ENCODE results near the gene USP36.
"Not testable (repeated sequence)": the region's sequence is repeated elsewhere in the genome, so short reads cannot be mapped to it uniquely, and the experiment has no call there.

Gene USP36

GRCh38 chr17:78753316-78754250 is 87.0 kb downstream of the USP36 start:
- no peak overlapping the region for H3K4me3 ChIP-seq (ENCODE audit: low read depth in 1 of 2, low read length in 2 of 2)
- no peak overlapping the region for H3K27ac ChIP-seq (ENCODE audit: low read length)
- H3K4me1 ChIP-seq (ENCODE audit: control insufficient read depth in 1 of 2, insufficient read depth in 2 of 2, low read length in 2 of 2): peaks cover 5 to 15% of the 10 kb centered on the region in 2 donors
- no peaks in the 10 kb centered on the region for H3K9me3 ChIP-seq (ENCODE audit: control insufficient read depth in 1 of 2, low read length in 2 of 2)
- H3K27me3 ChIP-seq (ENCODE audit: low read depth, low read length): no peaks in the 10 kb centered on the region
- no peaks in the 10 kb centered on the region for H3K36me3 ChIP-seq (ENCODE audit: control insufficient read depth in 1 of 2, insufficient read depth in 2 of 2, low read length in 2 of 2)

GRCh38 chr17:78751447-78752161 is 89.0 kb downstream of the USP36 start:
- no peak overlapping the region for H3K4me3 ChIP-seq (ENCODE audit: low read depth in 1 of 2, low read length in 2 of 2)
- no peaks in the 10 kb centered on the region for H3K27me3 ChIP-seq (ENCODE audit: low read depth, low read length)
- H3K36me3 ChIP-seq (ENCODE audit: control insufficient read depth in 1 of 2, insufficient read depth in 2 of 2, low read length in 2 of 2): no peaks in the 10 kb centered on the region
- no peaks in the 10 kb centered on the region for H3K9me3 ChIP-seq (ENCODE audit: control insufficient read depth in 1 of 2, low read length in 2 of 2)
- no peak overlapping the region for H3K27ac ChIP-seq (ENCODE audit: low read length)
- H3K4me1 ChIP-seq (ENCODE audit: control insufficient read depth in 1 of 2, insufficient read depth in 2 of 2, low read length in 2 of 2): peaks cover 19 to 24% of the 10 kb centered on the region in 2 donors

GRCh38 chr17:78751000-78751399 is 89.6 kb downstream of the USP36 start:
- not testable (repeated sequence) for H3K27ac ChIP-seq (ENCODE audit: low read length); H3K36me3 ChIP-seq (ENCODE audit: control insufficient read depth in 1 of 2, insufficient read depth in 2 of 2, low read length in 2 of 2); H3K27me3 ChIP-seq (ENCODE audit: low read depth, low read length); H3K9me3 ChIP-seq (ENCODE audit: control insufficient read depth in 1 of 2, low read length in 2 of 2); H3K4me3 ChIP-seq (ENCODE audit: low read depth in 1 of 2, low read length in 2 of 2)
- peaks cover 25 to 30% of the 10 kb centered on the region in 2 donors for H3K4me1 ChIP-seq (ENCODE audit: control insufficient read depth in 1 of 2, insufficient read depth in 2 of 2, low read length in 2 of 2)

GRCh38 chr17:78748730-78749317 is 91.8 kb downstream of the USP36 start:
- Histone ChIP-seq H3K27ac (ENCODE audit: low read length) (peak overlapping the region; percentile 58), H3K4me3 (ENCODE audit: low read depth in 1 of 2, low read length in 2 of 2) (no peak overlapping the region), H3K36me3 (ENCODE audit: control insufficient read depth in 1 of 2, insufficient read depth in 2 of 2, low read length in 2 of 2) (no peaks in the 10 kb centered on the region), H3K27me3 (ENCODE audit: low read depth, low read length) (no peaks in the 10 kb centered on the region), H3K4me1 (ENCODE audit: control insufficient read depth in 1 of 2, insufficient read depth in 2 of 2, low read length in 2 of 2) (peaks cover 32 to 40% of the 10 kb centered on the region in 2 donors), H3K9me3 (ENCODE audit: control insufficient read depth in 1 of 2, low read length in 2 of 2) (no peaks in the 10 kb centered on the region)

- Histone ChIP-seq H3K27ac (ENCODE audit: low read length) (peak overlapping the region; percentile 58), H3K36me3 (ENCODE audit: control insufficient read depth in 1 of 2, insufficient read depth in 2 of 2, low read length in 2 of 2) (no peaks in the 10 kb centered on the region), H3K4me1 (ENCODE audit: control insufficient read depth in 1 of 2, insufficient read depth in 2 of 2, low read length in 2 of 2) (peaks cover 32 to 40% of the 10 kb centered on the region in 2 donors), H3K9me3 (ENCODE audit: control insufficient read depth in 1 of 2, low read length in 2 of 2) (no peaks in the 10 kb centered on the region), H3K27me3 (ENCODE audit: low read depth, low read length) (no peaks in the 10 kb centered on the region), H3K4me3 (ENCODE audit: low read depth in 1 of 2, low read length in 2 of 2) (peak overlapping the region in 1 of 2 donors; percentile 3)
These were observed 92.4 kb downstream of the USP36 start for GRCh38 chr17:78748048-78748729.

- Histone ChIP-seq H3K27ac (ENCODE audit: low read length) (peak overlapping the region; percentile 58), H3K4me1 (ENCODE audit: control insufficient read depth in 1 of 2, insufficient read depth in 2 of 2, low read length in 2 of 2) (peaks cover 32 to 40% of the 10 kb centered on the region in 2 donors)
These were observed 93.1 kb downstream of the USP36 start for GRCh38 chr17:78747488-78747887.

GRCh38 chr17:78746949-78747269 is 93.7 kb downstream of the USP36 start:
- Histone ChIP-seq H3K4me3 (ENCODE audit: low read depth in 1 of 2, low read length in 2 of 2) (no peak overlapping the region), H3K9me3 (ENCODE audit: control insufficient read depth in 1 of 2, low read length in 2 of 2) (no peaks in the 10 kb centered on the region), H3K4me1 (ENCODE audit: control insufficient read depth in 1 of 2, insufficient read depth in 2 of 2, low read length in 2 of 2) (peaks cover 32 to 40% of the 10 kb centered on the region in 2 donors), H3K27me3 (ENCODE audit: low read depth, low read length) (no peaks in the 10 kb centered on the region), H3K36me3 (ENCODE audit: control insufficient read depth in 1 of 2, insufficient read depth in 2 of 2, low read length in 2 of 2) (no peaks in the 10 kb centered on the region), H3K27ac (ENCODE audit: low read length) (peak overlapping the region; percentile 58)

More at GRCh38 chr17:78747488-78747887, 93.1 kb downstream of the USP36 start:
- no peaks in the 10 kb centered on the region for H3K36me3 ChIP-seq (ENCODE audit: control insufficient read depth in 1 of 2, insufficient read depth in 2 of 2, low read length in 2 of 2)
- H3K4me3 ChIP-seq (ENCODE audit: low read depth in 1 of 2, low read length in 2 of 2): no peak overlapping the region
- no peaks in the 10 kb centered on the region for H3K27me3 ChIP-seq (ENCODE audit: low read depth, low read length)
- H3K9me3 ChIP-seq (ENCODE audit: control insufficient read depth in 1 of 2, low read length in 2 of 2): no peaks in the 10 kb centered on the region

GRCh38 chr17:78746263-78746948 is 94.2 kb downstream of the USP36 start:
- Histone ChIP-seq H3K27me3 (ENCODE audit: low read depth, low read length) (no peaks in the 10 kb centered on the region), H3K36me3 (ENCODE audit: control insufficient read depth in 1 of 2, insufficient read depth in 2 of 2, low read length in 2 of 2) (no peaks in the 10 kb centered on the region), H3K4me3 (ENCODE audit: low read depth in 1 of 2, low read length in 2 of 2) (no peak overlapping the region), H3K9me3 (ENCODE audit: control insufficient read depth in 1 of 2, low read length in 2 of 2) (no peaks in the 10 kb centered on the region), H3K27ac (ENCODE audit: low read length) (no peak overlapping the region), H3K4me1 (ENCODE audit: control insufficient read depth in 1 of 2, insufficient read depth in 2 of 2, low read length in 2 of 2) (peaks cover 32 to 40% of the 10 kb centered on the region in 2 donors)

Data from muscle layer of duodenum (tissue), 2 donors.